Astrocyte (in vitro differentiated cells and primary cell): ENCODE results near the gene TMEM107. TPM values are rescaled to one million over a fixed set of nuclear protein-coding genes. Genes with fewer than 3 reads are reported as not detected.
A peak's percentile ranks its signal among the peaks of the same experiment; 100 is the strongest.

Experiments used
- DNase-seq: peaks from one replicate; pipeline ENCODE4 v3.0.0-alpha.2; 2010; ENCODE audit warnings: low read depth
- FAIRE-seq: peaks from 2 replicates; lab custom pipeline; 2011; peaks lifted over from hg19 to GRCh38; lab: Jason Lieb, UNC
- H2AFZ ChIP-seq: 2 replicates; pipeline ENCODE4 v1.6.0; 2012; ENCODE audit warnings: low read depth, low read length, inconsistent platforms
- H3K27ac ChIP-seq: 2 replicates; pipeline ENCODE4 v1.5.1; 2011; ENCODE audit warnings: low read depth, low read length, inconsistent platforms
- H3K27me3 ChIP-seq: 2 replicates; pipeline ENCODE4 v1.6.0; 2011; ENCODE audit warnings: low read length, inconsistent platforms; ENCODE audit not compliant: insufficient read depth
- H3K36me3 ChIP-seq: 2 replicates; pipeline ENCODE4 v1.5.1; 2011; ENCODE audit warnings: low read length, inconsistent platforms; ENCODE audit not compliant: insufficient read depth
- H3K4me1 ChIP-seq: 2 replicates; pipeline ENCODE4 v1.5.1; 2011; ENCODE audit warnings: low read length, inconsistent platforms; ENCODE audit not compliant: insufficient read depth
- H3K4me2 ChIP-seq: 2 replicates; pipeline ENCODE4 v1.6.0; 2012; ENCODE audit warnings: low read length, inconsistent platforms
- H3K4me3 ChIP-seq: 2 replicates; pipeline ENCODE4 v1.5.1; 2011; ENCODE audit warnings: low read depth, mild to moderate bottlenecking, low read length, inconsistent platforms; ENCODE audit not compliant: insufficient read depth
- H3K79me2 ChIP-seq: 2 replicates; pipeline ENCODE4 v1.6.0; 2012; ENCODE audit warnings: mild to moderate bottlenecking, low read length, inconsistent platforms; ENCODE audit not compliant: insufficient read depth
- H3K9ac ChIP-seq: 2 replicates; pipeline ENCODE4 v1.6.0; 2012; ENCODE audit warnings: mild to moderate bottlenecking, low read length, inconsistent platforms
- H3K9me3 ChIP-seq: 2 replicates; pipeline ENCODE4 v1.5.1; 2012; ENCODE audit warnings: low read depth, mild to moderate bottlenecking, low read length, inconsistent platforms; ENCODE audit not compliant: insufficient read depth
- H4K20me1 ChIP-seq: 2 replicates; pipeline ENCODE4 v1.6.0; 2012; ENCODE audit warnings: low read length, inconsistent platforms; ENCODE audit not compliant: insufficient read depth
- H3K27ac Mint-ChIP-seq: one replicate; pipeline ENCODE4 v1.8.0; 2021; ENCODE audit warnings: mild to moderate bottlenecking, mixed read lengths; ENCODE audit not compliant: unreplicated experiment
- H3K27me3 Mint-ChIP-seq: one replicate; pipeline ENCODE4 v1.8.0; 2021; ENCODE audit warnings: low read depth, mixed read lengths; ENCODE audit not compliant: unreplicated experiment
- H3K36me3 Mint-ChIP-seq: one replicate; pipeline ENCODE4 v1.8.0; 2021; ENCODE audit warnings: low read depth, mixed read lengths; ENCODE audit not compliant: unreplicated experiment
- H3K4me1 Mint-ChIP-seq: one replicate; pipeline ENCODE4 v1.8.0; 2021; ENCODE audit warnings: low read depth, mixed read lengths; ENCODE audit not compliant: unreplicated experiment
- H3K4me3 Mint-ChIP-seq: one replicate; pipeline ENCODE4 v1.8.0; 2021; ENCODE audit warnings: mild to moderate bottlenecking, moderate library complexity, mixed read lengths; ENCODE audit not compliant: unreplicated experiment
- H3K9me3 Mint-ChIP-seq: one replicate; pipeline ENCODE4 v1.8.0; 2021; ENCODE audit warnings: mild to moderate bottlenecking, mixed read lengths; ENCODE audit not compliant: unreplicated experiment
- EZH2 ChIP-seq: IDR thresholded peaks from 2 replicates; pipeline ENCODE4 v1.6.1; 2012; ENCODE audit warnings: mild to moderate bottlenecking, low read length, inconsistent platforms; ENCODE audit not compliant: insufficient read depth
- total RNA-seq: library from RNA; stranded (reverse); gene quantifications from 2 replicates; pipeline ENCODE4 v1.2.1, GENCODE V29; 2021
- TF ChIP-seq, protein P1 (sequence below): IDR thresholded peaks from 2 replicates; pipeline ENCODE4 v1.5.1; 2011; ENCODE audit warnings: low read depth, mild to moderate bottlenecking, inconsistent platforms, low read length, moderate library complexity; ENCODE audit not compliant: insufficient read depth

The TMEM107 gene
- total RNA-seq, 1 donor from 2014 or later, result 9.4 TPM

DNA sequence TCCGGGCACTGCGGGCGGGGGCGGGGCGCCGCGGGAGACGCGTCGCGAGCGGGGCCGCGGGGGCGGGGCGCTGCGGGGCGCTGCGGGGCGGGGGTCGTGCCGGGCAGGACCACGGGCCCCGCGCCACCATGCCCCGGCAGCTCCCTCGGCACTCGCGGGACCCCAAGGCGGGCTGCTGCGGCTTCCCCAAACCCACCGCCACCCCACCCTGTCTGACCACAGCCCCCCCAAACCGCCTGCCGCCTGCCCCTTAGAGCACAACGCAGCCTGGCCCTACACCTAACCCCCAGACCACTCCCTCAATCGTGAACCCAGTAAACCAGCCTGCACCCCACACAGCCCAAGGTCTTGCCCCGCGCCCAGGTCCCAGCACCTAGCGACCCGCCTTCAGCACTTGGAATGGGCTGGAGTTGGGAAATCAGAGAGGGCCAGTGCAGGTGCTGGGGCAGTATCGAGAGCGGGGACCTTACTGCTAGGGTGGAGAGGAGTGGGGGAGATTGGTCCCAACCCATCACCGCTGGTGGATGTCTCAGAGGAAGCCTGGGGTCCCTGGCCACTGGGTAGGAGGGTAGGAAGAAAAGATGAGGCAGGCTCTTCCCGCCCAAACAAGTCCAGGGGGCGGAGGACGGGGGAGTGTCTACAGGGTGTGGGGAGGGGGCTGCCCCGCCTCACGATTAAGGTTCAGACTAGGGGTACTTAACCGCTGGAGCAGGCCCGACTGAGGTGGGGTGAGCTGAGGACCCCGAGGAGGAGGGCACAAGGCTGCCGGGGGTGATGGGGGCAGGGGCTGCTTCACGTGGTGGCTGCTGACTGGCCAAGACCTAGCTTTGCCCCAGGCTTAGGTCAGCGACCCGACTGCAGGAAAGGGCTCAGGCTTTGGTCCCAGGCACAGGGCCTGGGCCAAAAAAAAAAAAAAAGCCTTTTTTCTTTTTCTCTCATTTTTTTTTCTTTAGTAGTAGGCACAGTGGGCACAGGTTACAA lies 12.9 kb downstream of the TMEM107 start:
- Histone ChIP-seq H2AFZ (peak overlapping the region; percentile 93), H3K9me3 (no peaks in the 10 kb centered on the region), H3K4me1 (peaks cover 38% of the 10 kb centered on the region), H3K36me3 (peaks cover 11% of the 10 kb centered on the region), H3K4me3 (peak overlapping the region; percentile 94), H3K4me2 (peak overlapping the region; percentile 93), H3K27ac (peak overlapping the region; percentile 91), H3K27me3 (no peaks in the 10 kb centered on the region), H3K9ac (peak overlapping the region; percentile 100), H4K20me1 (peaks cover 37% of the 10 kb centered on the region), H3K79me2 (peaks cover 34% of the 10 kb centered on the region)
- peak overlapping the region; percentile 87 for H3K4me3 Mint-ChIP-seq
- H3K36me3 Mint-ChIP-seq, result peaks cover 2% of the 10 kb centered on the region
- TF ChIP-seq EZH2, result no peak
- TF ChIP-seq, protein P1, sequence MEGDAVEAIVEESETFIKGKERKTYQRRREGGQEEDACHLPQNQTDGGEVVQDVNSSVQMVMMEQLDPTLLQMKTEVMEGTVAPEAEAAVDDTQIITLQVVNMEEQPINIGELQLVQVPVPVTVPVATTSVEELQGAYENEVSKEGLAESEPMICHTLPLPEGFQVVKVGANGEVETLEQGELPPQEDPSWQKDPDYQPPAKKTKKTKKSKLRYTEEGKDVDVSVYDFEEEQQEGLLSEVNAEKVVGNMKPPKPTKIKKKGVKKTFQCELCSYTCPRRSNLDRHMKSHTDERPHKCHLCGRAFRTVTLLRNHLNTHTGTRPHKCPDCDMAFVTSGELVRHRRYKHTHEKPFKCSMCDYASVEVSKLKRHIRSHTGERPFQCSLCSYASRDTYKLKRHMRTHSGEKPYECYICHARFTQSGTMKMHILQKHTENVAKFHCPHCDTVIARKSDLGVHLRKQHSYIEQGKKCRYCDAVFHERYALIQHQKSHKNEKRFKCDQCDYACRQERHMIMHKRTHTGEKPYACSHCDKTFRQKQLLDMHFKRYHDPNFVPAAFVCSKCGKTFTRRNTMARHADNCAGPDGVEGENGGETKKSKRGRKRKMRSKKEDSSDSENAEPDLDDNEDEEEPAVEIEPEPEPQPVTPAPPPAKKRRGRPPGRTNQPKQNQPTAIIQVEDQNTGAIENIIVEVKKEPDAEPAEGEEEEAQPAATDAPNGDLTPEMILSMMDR, result no peak
- no peaks in the 10 kb centered on the region for H3K9me3 Mint-ChIP-seq
- FAIRE-seq (no peak), DNase-seq (no peak)
- no peaks in the 10 kb centered on the region for H3K27me3 Mint-ChIP-seq
- H3K27ac Mint-ChIP-seq, result peak overlapping the region; percentile 96
- H3K4me1 Mint-ChIP-seq, result peaks cover 25% of the 10 kb centered on the region

DNA sequence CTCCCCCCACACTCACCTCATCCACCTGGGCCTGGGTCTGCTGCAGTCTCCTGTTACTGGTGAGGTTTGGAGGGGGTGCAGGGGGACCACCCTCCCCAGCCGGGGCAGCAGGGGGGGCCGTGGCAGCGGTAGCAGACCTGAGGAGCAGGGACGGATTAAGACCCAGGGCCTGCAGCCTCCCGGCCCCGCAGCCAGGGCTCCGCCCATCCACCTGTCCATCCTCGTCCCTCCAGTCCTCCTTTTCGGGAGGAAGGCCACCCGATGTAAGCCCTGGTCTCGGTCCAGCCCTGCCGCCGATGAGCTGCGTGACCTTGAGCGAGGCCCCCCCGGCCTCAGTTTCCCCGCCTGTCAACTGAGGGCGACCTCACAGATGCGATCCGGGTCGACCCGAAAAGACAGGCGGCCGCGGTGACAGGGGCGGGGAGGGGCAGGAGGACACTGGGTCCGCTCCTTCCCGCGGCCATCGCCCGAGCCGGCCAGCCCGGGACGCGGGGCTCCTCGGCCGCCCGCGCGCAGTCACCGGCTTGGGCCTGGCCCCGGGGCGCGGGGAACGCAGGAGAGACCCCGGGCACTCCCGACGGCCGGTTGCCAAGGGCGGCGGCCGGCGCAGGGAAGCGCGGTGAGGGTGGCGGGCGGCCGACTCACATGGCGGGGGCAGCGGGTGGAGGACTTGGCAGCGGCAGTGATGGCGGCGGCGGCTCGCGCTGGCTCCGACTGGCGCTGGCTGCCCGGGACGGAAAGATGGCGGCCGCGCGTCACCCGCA lies 13.8 kb downstream of the TMEM107 start, which contains the start of gene VAMP2:
Gene VAMP2 (minus strand): TSS at position 716 of the 764 bp plus-strand sequence. CDS start 69 bp downstream, at position 647.
- Histone ChIP-seq H3K4me1 (peaks cover 38% of the 10 kb centered on the region), H3K9ac (peak within 1 kb of the TSS; percentile 100), H3K27me3 (no peaks in the 10 kb centered on the region), H3K27ac (peak within 1 kb of the TSS; percentile 91), H3K9me3 (no peaks in the 10 kb centered on the region), H2AFZ (peak within 1 kb of the TSS; percentile 93), H3K4me2 (peak within 1 kb of the TSS; percentile 93), H3K36me3 (peaks cover 11% of the 10 kb centered on the region), H4K20me1 (peaks cover 37% of the 10 kb centered on the region), H3K4me3 (peak within 1 kb of the TSS; percentile 94), H3K79me2 (peaks cover 34% of the 10 kb centered on the region)
- Mint-ChIP-seq H3K4me3 (peak within 1 kb of the TSS; percentile 87), H3K27me3 (no peaks in the 10 kb centered on the region), H3K27ac (peak within 1 kb of the TSS; percentile 96), H3K4me1 (peaks cover 25% of the 10 kb centered on the region), H3K36me3 (peaks cover 2% of the 10 kb centered on the region), H3K9me3 (no peaks in the 10 kb centered on the region)
- TF ChIP-seq, protein P1, result no peak
- TF ChIP-seq EZH2, result no peak
- no peak for DNase-seq
- FAIRE-seq, result no peak
